Measurements from ENCODE around the gene IMPDH2.
"Not testable (repeated sequence)": the region's sequence is repeated elsewhere in the genome, so short reads cannot be mapped to it uniquely, and the experiment has no call there.

Gene IMPDH2

DNA sequence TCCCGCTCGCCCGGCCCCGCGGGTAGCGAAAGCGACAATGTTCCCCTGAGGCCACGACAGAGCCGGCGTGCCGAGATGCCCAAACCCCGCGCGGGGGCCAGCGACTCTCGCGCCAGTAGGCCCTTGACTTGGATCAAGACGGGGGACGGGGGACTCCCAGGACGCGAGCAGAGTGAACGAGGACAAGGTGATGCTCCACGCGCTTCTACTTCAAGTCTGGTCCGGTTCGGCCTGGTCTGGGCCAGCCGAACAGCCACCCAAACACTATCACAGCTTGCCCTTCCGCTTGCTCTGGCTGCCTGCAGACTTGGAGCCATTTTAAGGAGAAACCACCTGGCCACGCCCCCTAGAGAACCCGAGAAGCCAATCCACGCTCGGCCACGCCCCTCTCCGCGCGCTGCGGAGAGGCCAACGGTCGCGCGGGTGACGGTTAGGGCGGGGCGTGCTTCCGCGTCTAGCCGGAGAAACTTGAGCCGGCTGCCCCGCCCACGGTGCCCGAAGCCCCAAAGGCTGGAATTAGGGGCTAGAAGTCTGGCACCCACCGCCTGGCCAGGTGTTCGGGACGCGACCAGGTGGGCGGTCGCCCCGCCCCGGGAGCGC lies 7.9 kb downstream of the IMPDH2 start:
- DNase-seq, result peak; percentile 99

GRCh38 chr3:49020330-49021212 lies 8.6 kb downstream of the IMPDH2 start:
- peak; percentile 51 for DNase-seq

DNA sequence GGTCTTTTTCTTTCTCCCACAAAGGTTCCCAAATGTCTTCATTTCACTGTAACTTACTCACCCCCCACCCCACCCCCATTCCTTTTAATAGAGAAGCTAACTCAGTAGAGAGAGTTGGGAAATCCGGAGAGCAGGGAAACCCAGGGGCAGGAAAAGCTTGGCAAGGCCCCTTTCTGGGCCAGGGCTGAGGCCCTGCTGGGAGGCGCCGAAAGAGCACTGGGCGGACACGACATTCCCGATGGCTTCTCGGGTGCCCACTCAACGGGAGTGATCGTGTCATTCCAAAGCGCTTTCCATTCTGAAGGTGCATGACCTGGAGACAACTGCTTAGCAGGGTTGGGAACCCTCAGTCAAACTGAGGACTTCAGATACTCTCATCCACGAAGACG lies 9.3 kb downstream of the IMPDH2 start:
- no peak for DNase-seq

- DNase-seq, result no peak
Observed at GRCh38 chr3:49018707-49019006, 10.5 kb downstream of the IMPDH2 start.

DNA sequence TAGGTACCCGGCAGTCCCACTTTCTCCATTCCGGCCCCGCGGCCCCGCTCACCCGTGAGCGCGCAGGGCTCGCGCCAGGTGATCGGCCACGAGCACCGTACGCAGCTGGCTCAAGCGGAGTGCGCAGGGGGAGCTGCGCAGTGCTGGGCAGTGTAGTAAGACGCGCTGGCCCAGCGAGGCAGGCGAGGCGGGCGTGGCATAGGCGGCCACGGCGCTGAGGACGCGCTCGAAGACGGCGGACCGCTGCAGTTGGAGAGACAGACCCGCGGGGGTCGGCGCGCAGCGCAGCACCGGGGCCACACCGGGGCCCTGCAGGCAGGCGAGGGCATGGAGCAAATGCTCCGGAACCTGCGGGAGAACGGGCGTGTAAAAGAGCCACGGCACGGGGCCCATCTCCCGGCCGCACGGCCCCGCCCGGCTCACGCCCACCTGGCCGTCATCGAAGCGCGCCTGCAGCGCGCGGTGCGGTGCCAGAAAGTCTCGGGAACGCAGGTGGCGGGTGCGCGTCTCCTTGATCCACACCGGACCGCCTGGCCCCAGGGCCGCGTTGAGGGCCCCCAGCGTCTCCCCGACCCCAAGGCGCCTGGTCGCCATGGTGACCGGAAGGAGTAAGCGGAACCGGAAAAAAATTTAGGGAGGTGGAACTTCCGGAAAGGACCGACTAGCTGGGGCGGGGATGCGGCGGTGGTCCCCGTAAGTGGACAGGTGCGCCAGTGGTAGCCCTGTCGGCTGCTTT lies 11.1 kb downstream of the IMPDH2 start, which contains the start of gene DALRD3:
Gene DALRD3 (minus strand): TSS at position 610 of the 736 bp plus-strand sequence. CDS start 16 bp downstream, at position 594.
- DNase-seq, result peak; percentile 79

- no peak for DNase-seq
Observed at GRCh38 chr3:49017229-49017970, 11.8 kb downstream of the IMPDH2 start.

DNA sequence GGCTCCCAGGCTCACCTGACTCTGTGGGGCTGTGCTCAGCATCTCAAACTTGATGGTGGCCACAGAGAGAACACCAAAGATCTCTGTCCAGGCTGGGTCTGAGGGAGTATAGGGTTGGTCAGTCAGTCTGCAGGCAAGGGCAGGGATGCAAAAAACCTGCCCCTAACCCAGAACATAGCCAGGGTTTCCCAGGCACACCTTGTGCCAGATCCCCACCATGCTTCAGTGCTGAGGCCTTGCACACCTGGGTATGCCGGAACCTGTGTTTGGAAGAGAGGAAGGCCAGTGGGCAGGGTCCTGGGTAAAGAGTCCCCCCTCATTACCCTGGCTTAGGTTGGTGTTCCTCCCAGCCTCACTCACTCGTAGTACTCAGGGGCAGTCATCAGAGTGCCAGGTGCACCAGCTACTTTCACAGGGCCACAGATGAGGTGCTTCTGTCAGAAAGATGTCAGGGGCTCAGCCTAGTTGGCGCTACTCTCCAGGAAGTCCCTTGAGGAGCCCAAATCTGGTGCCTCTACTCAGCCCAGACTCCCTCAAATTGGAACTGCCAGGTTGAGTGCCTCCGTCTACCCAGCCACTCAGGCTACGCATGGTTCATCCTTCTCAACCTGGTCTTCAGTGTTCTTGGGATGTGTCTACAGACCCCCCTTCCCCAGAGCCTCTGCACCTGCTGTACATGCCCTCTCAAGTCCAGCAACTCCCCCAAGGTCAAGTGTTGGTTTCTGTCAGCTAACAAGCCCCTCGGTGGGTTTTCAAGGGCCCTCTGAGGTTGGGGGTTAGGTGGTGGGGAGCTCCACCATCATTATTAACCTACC lies 12.6 kb downstream of the IMPDH2 start:
- no peak for DNase-seq

DNA sequence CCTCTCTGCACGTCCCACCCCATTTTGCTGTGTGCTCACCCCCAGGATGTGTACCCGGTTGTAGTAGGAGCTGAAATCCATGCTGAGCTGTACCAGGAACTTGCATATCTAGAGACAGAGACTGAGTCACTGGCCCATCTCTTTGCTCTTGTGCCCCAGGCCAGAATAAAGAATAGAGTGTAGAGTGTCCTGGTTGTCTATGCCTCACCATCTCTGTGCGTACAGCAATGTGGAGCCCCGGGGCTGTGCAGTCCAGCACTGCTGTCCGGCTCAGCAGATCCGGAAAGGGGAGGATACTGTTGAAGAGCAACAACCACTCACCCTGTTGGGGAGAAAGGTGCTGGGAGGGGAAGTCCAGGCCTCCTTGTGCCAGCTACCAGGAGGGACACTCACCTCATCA lies 13.4 kb downstream of the IMPDH2 start:
- no peak for DNase-seq

GRCh38 chr3:49015072-49015471 lies 14.1 kb downstream of the IMPDH2 start:
- no peak for DNase-seq

GRCh38 chr3:49013738-49014660 lies 15.2 kb downstream of the IMPDH2 start:
- no peak for DNase-seq

- DNase-seq, result no peak
Observed at GRCh38 chr3:49013113-49013737, 16.0 kb downstream of the IMPDH2 start.

DNA sequence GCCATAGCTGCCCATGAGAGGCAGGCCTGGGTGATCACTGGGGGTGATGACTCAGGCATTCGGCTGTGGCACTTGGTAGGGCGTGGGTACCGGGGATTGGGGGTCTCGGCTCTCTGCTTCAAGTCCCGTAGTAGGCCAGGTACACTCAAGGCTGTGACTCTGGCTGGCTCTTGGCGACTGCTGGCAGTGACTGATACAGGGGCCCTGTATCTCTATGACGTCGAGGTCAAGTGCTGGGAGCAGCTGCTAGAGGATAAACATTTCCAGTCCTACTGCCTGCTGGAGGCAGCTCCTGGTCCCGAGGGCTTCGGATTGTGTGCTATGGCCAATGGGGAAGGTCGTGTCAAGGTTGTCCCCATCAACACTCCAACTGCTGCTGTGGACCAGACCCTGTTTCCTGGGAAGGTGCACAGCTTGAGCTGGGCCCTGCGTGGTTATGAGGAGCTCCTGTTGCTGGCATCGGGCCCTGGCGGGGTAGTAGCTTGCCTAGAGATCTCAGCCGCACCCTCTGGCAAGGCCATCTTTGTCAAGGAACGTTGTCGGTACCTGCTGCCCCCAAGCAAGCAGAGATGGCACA lies 16.7 kb downstream of the IMPDH2 start:
- DNase-seq, result no peak

DNA sequence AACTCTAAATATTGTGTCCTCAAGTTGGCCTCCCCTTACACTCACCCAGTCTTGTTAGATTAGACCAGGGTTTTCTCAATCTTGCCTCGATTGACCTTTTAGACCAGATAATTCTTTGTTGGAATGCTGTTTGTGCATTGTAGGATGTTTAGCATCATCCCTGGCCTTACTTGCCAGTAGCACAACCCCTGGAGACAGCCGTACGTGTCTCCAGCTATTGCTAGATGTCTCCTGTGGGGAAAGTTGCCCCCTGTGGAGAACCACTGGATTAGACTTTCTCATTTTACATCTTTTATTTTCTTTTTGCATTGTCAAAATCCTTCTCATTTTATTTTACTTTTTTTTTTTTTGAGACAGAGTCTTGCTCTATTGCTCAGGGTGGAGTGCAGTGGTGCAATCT lies 19.8 kb downstream of the IMPDH2 start:
- DNase-seq, result no peak

- DNase-seq, result not testable (repeated sequence)
Observed at GRCh38 chr3:49008627-49009026, 20.6 kb downstream of the IMPDH2 start.

GRCh38 chr3:49007771-49008528 lies 21.2 kb downstream of the IMPDH2 start:
- peak; percentile 93 for DNase-seq

GRCh38 chr3:49007068-49007770 lies 22.0 kb downstream of the IMPDH2 start, which contains the start of gene WDR6:
WDR6 (plus strand) TSS chr3:49007391; CDS start chr3:49007432, 41 bp downstream.
- peak; percentile 97 for DNase-seq

DNA sequence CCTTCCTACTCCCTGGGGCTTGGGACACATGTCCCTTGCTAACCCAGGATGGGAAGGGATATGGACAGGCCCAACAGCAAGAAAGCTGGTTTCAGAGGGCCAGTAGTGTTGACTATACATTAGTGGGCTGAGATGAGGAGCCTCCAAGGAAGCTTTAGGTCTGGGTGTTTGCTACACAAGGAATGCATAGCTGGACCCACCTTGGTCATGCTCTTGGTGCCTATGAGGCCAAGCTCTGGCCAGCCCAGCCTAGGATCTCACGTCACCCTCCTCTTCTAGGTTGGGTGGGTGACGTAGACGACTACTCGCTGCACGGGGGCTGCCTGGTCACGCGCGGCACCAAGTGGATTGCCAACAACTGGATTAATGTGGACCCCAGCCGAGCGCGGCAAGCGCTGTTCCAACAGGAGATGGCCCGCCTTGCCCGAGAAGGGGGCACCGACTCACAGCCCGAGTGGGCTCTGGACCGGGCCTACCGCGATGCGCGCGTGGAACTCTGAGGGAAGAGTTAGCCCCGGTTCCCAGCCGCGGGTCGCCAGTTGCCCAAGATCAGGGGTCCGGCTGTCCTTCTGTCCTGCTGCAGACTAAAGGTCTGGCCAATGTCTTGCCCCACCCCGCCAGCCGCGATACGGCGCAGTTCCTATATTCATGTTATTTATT lies 22.7 kb downstream of the IMPDH2 start:
- peak; percentile 62 for DNase-seq

- no peak for DNase-seq
Observed at GRCh38 chr3:49005998-49006397, 23.2 kb downstream of the IMPDH2 start.
